ENCODE measurements around the gene KIF2C.

DNA sequence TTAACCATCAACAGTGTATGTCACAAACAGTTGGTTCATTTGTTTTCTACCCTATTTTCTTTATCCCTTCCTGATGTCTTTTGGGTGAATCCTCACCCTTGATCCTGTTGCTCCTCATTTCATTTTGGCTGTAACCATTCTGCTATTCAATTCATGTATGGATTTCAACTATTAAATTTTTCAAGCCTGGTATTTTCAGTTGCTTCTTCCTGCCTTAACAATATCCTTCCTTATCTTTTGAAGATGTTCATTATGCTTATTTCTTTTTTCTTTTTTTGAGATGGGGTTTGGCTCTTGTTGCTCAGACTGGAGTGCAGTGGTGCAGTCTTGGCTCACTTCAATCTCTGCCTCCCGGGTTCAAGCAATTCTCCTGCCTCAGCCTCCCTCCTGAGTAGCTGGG is 5.9 kb upstream of the KIF2C start:
- TF ChIP-seq MXI1 (conservative IDR thresholded peaks at IDR 0.05; ENCODE audit: poor library complexity, severe bottlenecking): no peak
- no peak for TF ChIP-seq RAD21 (conservative IDR thresholded peaks at IDR 0.05)
- TF ChIP-seq, protein P1, sequence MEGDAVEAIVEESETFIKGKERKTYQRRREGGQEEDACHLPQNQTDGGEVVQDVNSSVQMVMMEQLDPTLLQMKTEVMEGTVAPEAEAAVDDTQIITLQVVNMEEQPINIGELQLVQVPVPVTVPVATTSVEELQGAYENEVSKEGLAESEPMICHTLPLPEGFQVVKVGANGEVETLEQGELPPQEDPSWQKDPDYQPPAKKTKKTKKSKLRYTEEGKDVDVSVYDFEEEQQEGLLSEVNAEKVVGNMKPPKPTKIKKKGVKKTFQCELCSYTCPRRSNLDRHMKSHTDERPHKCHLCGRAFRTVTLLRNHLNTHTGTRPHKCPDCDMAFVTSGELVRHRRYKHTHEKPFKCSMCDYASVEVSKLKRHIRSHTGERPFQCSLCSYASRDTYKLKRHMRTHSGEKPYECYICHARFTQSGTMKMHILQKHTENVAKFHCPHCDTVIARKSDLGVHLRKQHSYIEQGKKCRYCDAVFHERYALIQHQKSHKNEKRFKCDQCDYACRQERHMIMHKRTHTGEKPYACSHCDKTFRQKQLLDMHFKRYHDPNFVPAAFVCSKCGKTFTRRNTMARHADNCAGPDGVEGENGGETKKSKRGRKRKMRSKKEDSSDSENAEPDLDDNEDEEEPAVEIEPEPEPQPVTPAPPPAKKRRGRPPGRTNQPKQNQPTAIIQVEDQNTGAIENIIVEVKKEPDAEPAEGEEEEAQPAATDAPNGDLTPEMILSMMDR (IDR thresholded peaks at IDR 0.05; ENCODE audit: poor library complexity, severe bottlenecking): no peak
- TF ChIP-seq POLR2AphosphoS5 (IDR thresholded peaks at IDR 0.05): no peak
- TF ChIP-seq EP300 (conservative IDR thresholded peaks at IDR 0.05; ENCODE audit: poor library complexity, severe bottlenecking): no peak
- TF ChIP-seq, protein P2, sequence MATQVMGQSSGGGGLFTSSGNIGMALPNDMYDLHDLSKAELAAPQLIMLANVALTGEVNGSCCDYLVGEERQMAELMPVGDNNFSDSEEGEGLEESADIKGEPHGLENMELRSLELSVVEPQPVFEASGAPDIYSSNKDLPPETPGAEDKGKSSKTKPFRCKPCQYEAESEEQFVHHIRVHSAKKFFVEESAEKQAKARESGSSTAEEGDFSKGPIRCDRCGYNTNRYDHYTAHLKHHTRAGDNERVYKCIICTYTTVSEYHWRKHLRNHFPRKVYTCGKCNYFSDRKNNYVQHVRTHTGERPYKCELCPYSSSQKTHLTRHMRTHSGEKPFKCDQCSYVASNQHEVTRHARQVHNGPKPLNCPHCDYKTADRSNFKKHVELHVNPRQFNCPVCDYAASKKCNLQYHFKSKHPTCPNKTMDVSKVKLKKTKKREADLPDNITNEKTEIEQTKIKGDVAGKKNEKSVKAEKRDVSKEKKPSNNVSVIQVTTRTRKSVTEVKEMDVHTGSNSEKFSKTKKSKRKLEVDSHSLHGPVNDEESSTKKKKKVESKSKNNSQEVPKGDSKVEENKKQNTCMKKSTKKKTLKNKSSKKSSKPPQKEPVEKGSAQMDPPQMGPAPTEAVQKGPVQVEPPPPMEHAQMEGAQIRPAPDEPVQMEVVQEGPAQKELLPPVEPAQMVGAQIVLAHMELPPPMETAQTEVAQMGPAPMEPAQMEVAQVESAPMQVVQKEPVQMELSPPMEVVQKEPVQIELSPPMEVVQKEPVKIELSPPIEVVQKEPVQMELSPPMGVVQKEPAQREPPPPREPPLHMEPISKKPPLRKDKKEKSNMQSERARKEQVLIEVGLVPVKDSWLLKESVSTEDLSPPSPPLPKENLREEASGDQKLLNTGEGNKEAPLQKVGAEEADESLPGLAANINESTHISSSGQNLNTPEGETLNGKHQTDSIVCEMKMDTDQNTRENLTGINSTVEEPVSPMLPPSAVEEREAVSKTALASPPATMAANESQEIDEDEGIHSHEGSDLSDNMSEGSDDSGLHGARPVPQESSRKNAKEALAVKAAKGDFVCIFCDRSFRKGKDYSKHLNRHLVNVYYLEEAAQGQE (IDR thresholded peaks at IDR 0.05; ENCODE audit: borderline replicate concordance): no peak

Data from neural cell (in vitro differentiated cells).